ENCODE data around the gene FOCAD. TPM values are rescaled to one million over a fixed set of nuclear protein-coding genes. Genes with fewer than 3 reads are reported as not detected.

The FOCAD gene
- total RNA-seq, 1 donor from 2014 or later = 60.1 TPM

- no peaks in the 10 kb centered on the region for H3K27me3 Mint-ChIP-seq (ENCODE audit: low read depth)
- H3K27ac Mint-ChIP-seq (ENCODE audit: unreplicated experiment) = no peak overlapping the region
- H3K36me3 Mint-ChIP-seq (ENCODE audit: low read depth) = peaks cover 19% of the 10 kb centered on the region
- no peak overlapping the region for H3K4me3 Mint-ChIP-seq
- no peak for TF ChIP-seq CTCF (conservative IDR thresholded peaks at IDR 0.05)
- DNase-seq (ENCODE audit: low read depth, low spot score) = no peak
- peaks cover 10% of the 10 kb centered on the region for H3K4me1 Mint-ChIP-seq
- peaks cover 2% of the 10 kb centered on the region for H3K9me3 Mint-ChIP-seq
Observed at GRCh38 chr9:20760246-20760891, 76.3 kb downstream of the FOCAD start.

- Mint-ChIP-seq H3K4me3 (no peak overlapping the region), H3K36me3 (ENCODE audit: low read depth) (peaks cover 44% of the 10 kb centered on the region), H3K27ac (ENCODE audit: unreplicated experiment) (no peak overlapping the region), H3K27me3 (ENCODE audit: low read depth) (no peaks in the 10 kb centered on the region), H3K4me1 (no peaks in the 10 kb centered on the region), H3K9me3 (peaks cover 3% of the 10 kb centered on the region)
- DNase-seq (ENCODE audit: low read depth, low spot score) = no peak
- no peak for TF ChIP-seq CTCF (conservative IDR thresholded peaks at IDR 0.05)
Observed at GRCh38 chr9:20770947-20771346, 86.9 kb downstream of the FOCAD start.

GRCh38 chr9:20771729-20772128 is 87.7 kb downstream of the FOCAD start:
- Mint-ChIP-seq H3K9me3 (peaks cover 3% of the 10 kb centered on the region), H3K4me3 (no peak overlapping the region), H3K27me3 (ENCODE audit: low read depth) (no peaks in the 10 kb centered on the region), H3K27ac (ENCODE audit: unreplicated experiment) (no peak overlapping the region), H3K4me1 (no peaks in the 10 kb centered on the region), H3K36me3 (ENCODE audit: low read depth) (peaks cover 36% of the 10 kb centered on the region)
- no peak for DNase-seq (ENCODE audit: low read depth, low spot score)
- TF ChIP-seq CTCF (conservative IDR thresholded peaks at IDR 0.05) = no peak

GRCh38 chr9:20775683-20776082 is 91.6 kb downstream of the FOCAD start:
- Mint-ChIP-seq H3K4me3 (no peak overlapping the region), H3K27me3 (ENCODE audit: low read depth) (no peaks in the 10 kb centered on the region), H3K36me3 (ENCODE audit: low read depth) (peaks cover 30% of the 10 kb centered on the region), H3K9me3 (peaks cover 3% of the 10 kb centered on the region), H3K27ac (ENCODE audit: unreplicated experiment) (no peak overlapping the region), H3K4me1 (no peaks in the 10 kb centered on the region)
- DNase-seq (ENCODE audit: low read depth, low spot score) = no peak
- no peak for TF ChIP-seq CTCF (conservative IDR thresholded peaks at IDR 0.05)

GRCh38 chr9:20781092-20781491 is 97.0 kb downstream of the FOCAD start:
- H3K27me3 Mint-ChIP-seq (ENCODE audit: low read depth) = no peaks in the 10 kb centered on the region
- peaks cover 10% of the 10 kb centered on the region for H3K36me3 Mint-ChIP-seq (ENCODE audit: low read depth)
- no peak for DNase-seq (ENCODE audit: low read depth, low spot score)
- no peaks in the 10 kb centered on the region for H3K9me3 Mint-ChIP-seq
- TF ChIP-seq CTCF (conservative IDR thresholded peaks at IDR 0.05) = no peak
- no peak overlapping the region for H3K4me3 Mint-ChIP-seq
- no peaks in the 10 kb centered on the region for H3K4me1 Mint-ChIP-seq
- no peak overlapping the region for H3K27ac Mint-ChIP-seq (ENCODE audit: unreplicated experiment)

Data from neural crest cell (in vitro differentiated cells).